Panc1 (cell line): ENCODE data around the gene GGA1. TPM values are rescaled to one million over a fixed set of nuclear protein-coding genes. Genes with fewer than 3 reads are reported as not detected.

ENCODE experiments used
- ATAC-seq: fragments of 200-7000 bp; cut with Tn5 transposase; 2 replicates; pipeline ENCODE4 v1.9.1; 2020; ENCODE audit warnings: mild to moderate bottlenecking, moderate library complexity
- BruUV-seq: library from RNA; stranded (reverse); fragments of 400-500 nt; replicated peaks from 2 replicates; lab custom pipeline; 2021; lab: Mats Ljungman, UMichigan
- CTCF ChIA-PET: fragments of 300-600 bp; sonication (Branson Sonifier 250); formaldehyde crosslinking; loops from one replicate; lab custom pipeline; 2022; ENCODE audit warnings: antibody characterized with exemption; lab: Charles Lee
- POLR2A ChIA-PET: fragments of 300-600 bp; sonication (Branson Sonifier 250); formaldehyde crosslinking; loops from one replicate; lab custom pipeline; 2022; ENCODE audit warnings: antibody characterized with exemption; lab: Charles Lee
- DNase-seq: peaks from one replicate; pipeline ENCODE4 v3.0.0-alpha.2; 2010; ENCODE audit warnings: low read depth, low spot score
- H3K27ac ChIP-seq: 2 replicates; pipeline ENCODE4 v1.5.1; 2011; ENCODE audit warnings: mild to moderate bottlenecking, low read length, inconsistent platforms
- H3K27me3 ChIP-seq: fragments of 200-500 bp; sonication (Bioruptor generic); 2 replicates; pipeline ENCODE4 v1.6.0; 2014; ENCODE audit warnings: low read length, inconsistent platforms; ENCODE audit not compliant: control insufficient read depth, insufficient read depth
- H3K36me3 ChIP-seq: fragments of 200-500 bp; sonication (Bioruptor generic); 2 replicates; pipeline ENCODE4 v1.5.1; 2014; ENCODE audit warnings: inconsistent platforms, mild to moderate bottlenecking, low read length, moderate library complexity; ENCODE audit not compliant: control insufficient read depth, insufficient read depth
- H3K4me1 ChIP-seq: 2 replicates; pipeline ENCODE4 v1.5.1; 2011; ENCODE audit warnings: inconsistent platforms, mild to moderate bottlenecking, low read length, moderate library complexity; ENCODE audit not compliant: control insufficient read depth, insufficient read depth
- H3K4me3 ChIP-seq, 2 experiments: 2 replicates each; pipeline ENCODE4 v1.5.1; 2011 to 2012; ENCODE audit warnings: low read depth in 2 of 2, low read length in 2 of 2, mild to moderate bottlenecking in 2 of 2, inconsistent platforms in 1 of 2, moderate library complexity in 1 of 2
- H3K9me3 ChIP-seq: fragments of 200-500 bp; sonication (Bioruptor generic); 2 replicates; pipeline ENCODE4 v1.5.1; 2014; ENCODE audit warnings: low read depth, mild to moderate bottlenecking, inconsistent platforms, low read length, moderate library complexity; ENCODE audit not compliant: control insufficient read depth, insufficient read depth
- POLR2AphosphoS5 ChIP-seq: IDR thresholded peaks from 2 replicates; pipeline ENCODE4 v1.6.1; 2012; ENCODE audit warnings: mild to moderate bottlenecking, low read depth, low read length, moderate library complexity
- SIN3A ChIP-seq: IDR thresholded peaks from 2 replicates; pipeline ENCODE4 v1.6.1; 2012; ENCODE audit warnings: low read depth, mild to moderate bottlenecking, low read length, moderate library complexity, borderline replicate concordance; ENCODE audit not compliant: insufficient read depth
- TCF7L2 ChIP-seq: IDR thresholded peaks from 2 replicates; pipeline ENCODE4 v1.6.1; 2011; ENCODE audit warnings: mild to moderate bottlenecking, low read depth, low read length, inconsistent platforms
- in situ Hi-C: cut with HindIII; loops from 2 replicates; pipeline ENCODE4 v1.10.0; 2016; ENCODE audit warnings: low sequenced_read_pairs, low pct_unique_long_range_greater_than_20kb
- intact Hi-C: fragments of 100-400 bp; cut with micrococcal nuclease; formaldehyde crosslinking; loops from one replicate; pipeline ENCODE4 v1.10.0; 2022; ENCODE audit not compliant: unreplicated experiment
- total RNA-seq: library from RNA; stranded (reverse); gene quantifications from one replicate; pipeline ENCODE4 v1.2.1, GENCODE V29; 2021; ENCODE audit not compliant: unreplicated experiment
- TF ChIP-seq, protein P1 (sequence below), 2 experiments: IDR thresholded peaks; 2 replicates each; pipeline ENCODE4 v1.6.1; 2011 to 2012; ENCODE audit warnings: low read depth in 2 of 2, control low read depth in 1 of 2, low read length in 1 of 2, mild to moderate bottlenecking in 1 of 2, moderate library complexity in 1 of 2; ENCODE audit not compliant: insufficient read depth in 1 of 2
- TF ChIP-seq, protein P2 (sequence below): fragments of 450-650 bp; IDR thresholded peaks from 2 replicates; pipeline ENCODE4 v1.5.1; 2017; ENCODE audit warnings: mild to moderate bottlenecking

GGA1 gene
- total RNA-seq, 1 experiment from 2014 or later: 45.4 TPM

DNA sequence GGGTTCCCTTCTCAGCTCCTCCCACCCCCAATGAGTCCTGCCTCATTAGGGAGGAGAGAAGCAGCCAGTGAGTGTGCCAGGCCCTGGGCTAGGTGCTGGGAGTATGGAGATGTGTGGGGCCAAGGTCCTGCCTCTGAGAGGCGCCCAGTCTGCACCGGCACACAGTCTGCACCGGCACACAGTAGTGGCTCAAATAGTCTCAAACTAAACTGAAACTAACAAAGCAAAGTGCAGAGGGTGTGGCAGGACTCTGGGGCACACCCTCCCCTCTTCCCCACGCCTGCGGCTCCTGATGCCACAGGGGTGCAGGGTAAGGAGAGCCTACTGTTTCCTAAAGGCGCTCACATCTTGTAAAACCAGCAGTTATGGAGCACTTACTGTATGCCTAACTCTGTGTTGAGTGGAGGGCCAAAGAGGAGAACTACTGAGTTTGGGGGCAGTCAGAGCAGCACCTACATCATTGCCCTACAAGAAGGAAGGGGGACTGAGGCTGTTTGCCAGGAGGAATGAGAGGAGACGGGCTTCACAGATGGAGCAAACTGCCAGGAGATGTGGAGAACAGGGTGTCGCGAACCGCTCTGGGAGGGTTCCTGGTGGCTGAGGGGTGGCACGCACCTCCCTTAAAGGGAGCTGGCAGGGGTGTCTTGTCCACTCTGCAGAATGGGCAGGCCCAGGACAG, 29.9 kb downstream of the GGA1 start:
- Histone ChIP-seq H3K27me3 (no peaks in the 10 kb centered on the region), H3K27ac (no peak overlapping the region), H3K4me1 (peaks cover 17% of the 10 kb centered on the region), H3K4me3 (no peak overlapping the region), H3K9me3 (no peaks in the 10 kb centered on the region), H3K36me3 (no peaks in the 10 kb centered on the region)
- intact Hi-C loops: no loop called here
- in situ Hi-C loops: no loop called here
- BruUV-seq: no TSS peak
- DNase-seq (no peak), ATAC-seq (no peak)
- ChIA-PET CTCF (no interaction called here), POLR2A (no interaction called here)
- TF ChIP-seq POLR2AphosphoS5 (no peak), TCF7L2 (no peak), SIN3A (no peak)
- TF ChIP-seq, protein P1, sequence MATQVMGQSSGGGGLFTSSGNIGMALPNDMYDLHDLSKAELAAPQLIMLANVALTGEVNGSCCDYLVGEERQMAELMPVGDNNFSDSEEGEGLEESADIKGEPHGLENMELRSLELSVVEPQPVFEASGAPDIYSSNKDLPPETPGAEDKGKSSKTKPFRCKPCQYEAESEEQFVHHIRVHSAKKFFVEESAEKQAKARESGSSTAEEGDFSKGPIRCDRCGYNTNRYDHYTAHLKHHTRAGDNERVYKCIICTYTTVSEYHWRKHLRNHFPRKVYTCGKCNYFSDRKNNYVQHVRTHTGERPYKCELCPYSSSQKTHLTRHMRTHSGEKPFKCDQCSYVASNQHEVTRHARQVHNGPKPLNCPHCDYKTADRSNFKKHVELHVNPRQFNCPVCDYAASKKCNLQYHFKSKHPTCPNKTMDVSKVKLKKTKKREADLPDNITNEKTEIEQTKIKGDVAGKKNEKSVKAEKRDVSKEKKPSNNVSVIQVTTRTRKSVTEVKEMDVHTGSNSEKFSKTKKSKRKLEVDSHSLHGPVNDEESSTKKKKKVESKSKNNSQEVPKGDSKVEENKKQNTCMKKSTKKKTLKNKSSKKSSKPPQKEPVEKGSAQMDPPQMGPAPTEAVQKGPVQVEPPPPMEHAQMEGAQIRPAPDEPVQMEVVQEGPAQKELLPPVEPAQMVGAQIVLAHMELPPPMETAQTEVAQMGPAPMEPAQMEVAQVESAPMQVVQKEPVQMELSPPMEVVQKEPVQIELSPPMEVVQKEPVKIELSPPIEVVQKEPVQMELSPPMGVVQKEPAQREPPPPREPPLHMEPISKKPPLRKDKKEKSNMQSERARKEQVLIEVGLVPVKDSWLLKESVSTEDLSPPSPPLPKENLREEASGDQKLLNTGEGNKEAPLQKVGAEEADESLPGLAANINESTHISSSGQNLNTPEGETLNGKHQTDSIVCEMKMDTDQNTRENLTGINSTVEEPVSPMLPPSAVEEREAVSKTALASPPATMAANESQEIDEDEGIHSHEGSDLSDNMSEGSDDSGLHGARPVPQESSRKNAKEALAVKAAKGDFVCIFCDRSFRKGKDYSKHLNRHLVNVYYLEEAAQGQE (IDR thresholded peaks at IDR 0.05; ENCODE audit: insufficient read depth in 1 of 2, low read depth in 2 of 2, low read length in 1 of 2): no peak
- TF ChIP-seq, protein P2, sequence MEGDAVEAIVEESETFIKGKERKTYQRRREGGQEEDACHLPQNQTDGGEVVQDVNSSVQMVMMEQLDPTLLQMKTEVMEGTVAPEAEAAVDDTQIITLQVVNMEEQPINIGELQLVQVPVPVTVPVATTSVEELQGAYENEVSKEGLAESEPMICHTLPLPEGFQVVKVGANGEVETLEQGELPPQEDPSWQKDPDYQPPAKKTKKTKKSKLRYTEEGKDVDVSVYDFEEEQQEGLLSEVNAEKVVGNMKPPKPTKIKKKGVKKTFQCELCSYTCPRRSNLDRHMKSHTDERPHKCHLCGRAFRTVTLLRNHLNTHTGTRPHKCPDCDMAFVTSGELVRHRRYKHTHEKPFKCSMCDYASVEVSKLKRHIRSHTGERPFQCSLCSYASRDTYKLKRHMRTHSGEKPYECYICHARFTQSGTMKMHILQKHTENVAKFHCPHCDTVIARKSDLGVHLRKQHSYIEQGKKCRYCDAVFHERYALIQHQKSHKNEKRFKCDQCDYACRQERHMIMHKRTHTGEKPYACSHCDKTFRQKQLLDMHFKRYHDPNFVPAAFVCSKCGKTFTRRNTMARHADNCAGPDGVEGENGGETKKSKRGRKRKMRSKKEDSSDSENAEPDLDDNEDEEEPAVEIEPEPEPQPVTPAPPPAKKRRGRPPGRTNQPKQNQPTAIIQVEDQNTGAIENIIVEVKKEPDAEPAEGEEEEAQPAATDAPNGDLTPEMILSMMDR: no peak

DNA sequence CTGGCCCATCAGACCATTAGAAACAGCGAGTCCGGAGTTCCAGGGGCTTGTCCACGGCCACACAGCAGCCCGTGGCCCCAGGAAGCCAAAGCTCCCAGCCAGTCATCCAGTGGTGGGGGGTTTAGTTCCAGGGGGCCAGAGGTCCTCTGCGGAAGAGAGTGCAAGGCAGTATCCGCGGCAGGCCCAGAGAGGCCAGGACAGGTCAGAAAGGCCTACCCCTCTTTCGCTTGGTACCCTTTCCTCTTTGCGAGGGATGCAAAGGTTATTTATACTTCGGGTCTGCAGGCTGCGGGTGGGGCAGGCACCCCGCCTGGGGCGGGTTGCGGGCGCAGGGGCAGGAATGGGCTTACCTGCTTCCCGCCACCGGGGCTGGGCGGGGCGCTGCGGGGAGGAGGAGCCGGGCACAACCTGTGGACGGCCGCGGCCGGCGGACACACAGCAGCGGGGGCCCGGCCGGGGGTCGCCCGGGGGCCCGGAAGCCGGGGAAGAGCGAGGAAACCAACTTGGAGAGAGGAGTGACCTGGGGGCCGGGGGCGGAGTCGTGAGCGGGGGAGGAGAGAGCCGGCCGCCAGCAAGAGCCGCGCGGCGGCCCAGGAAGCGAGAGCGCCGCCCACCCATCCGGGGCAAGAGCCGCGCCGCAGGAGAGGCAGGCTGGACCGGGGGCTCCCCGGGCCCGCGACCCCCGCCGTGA, 30.6 kb downstream of the GGA1 start, which contains the start of gene SH3BP1:
Gene SH3BP1, plus strand, starts transcription at position 600 of the 691 bp plus-strand sequence. CDS start 119 bp downstream, outside the sequence.
- intact Hi-C loops: no loop called here
- POLR2A ChIA-PET: interaction anchor here (0.5 kb wide), 1 partner anchor 246 kb away, joined by 7 read pairs; no protein-coding TSS in a partner anchor
- CTCF ChIA-PET: no interaction called here
- no peaks in the 10 kb centered on the region for H3K27me3 ChIP-seq
- DNase-seq: no peak
- H3K27ac ChIP-seq: no peak within 1 kb of the TSS
- no peak for TF ChIP-seq TCF7L2
- TF ChIP-seq, protein P1 (IDR thresholded peaks at IDR 0.05; ENCODE audit: insufficient read depth in 1 of 2, low read depth in 2 of 2, low read length in 1 of 2): no peak
- no peak for TF ChIP-seq SIN3A
- no peak for TF ChIP-seq POLR2AphosphoS5
- TF ChIP-seq, protein P2: no peak
- peak within 1 kb of the TSS; percentile 39 to 48 for H3K4me3 ChIP-seq
- H3K4me1 ChIP-seq: peaks cover 10% of the 10 kb centered on the region
- no peaks in the 10 kb centered on the region for H3K9me3 ChIP-seq
- BruUV-seq: no TSS peak
- H3K36me3 ChIP-seq: no peaks in the 10 kb centered on the region
- in situ Hi-C loops: no loop called here
- ATAC-seq: peak; percentile 29
